ENCODE measurements around the gene CTU2.

GRCh38 chr16:88759245-88759975, 53.1 kb downstream of the CTU2 start:
- no peak for TF ChIP-seq CTCF (IDR thresholded peaks at IDR 0.05)
- TF ChIP-seq EP300 (IDR thresholded peaks at IDR 0.05) = no peak
